Measurements from ENCODE around the gene BMP7. TPM values are rescaled to one million over a fixed set of nuclear protein-coding genes. Genes with fewer than 3 reads are reported as not detected.
"Not testable (repeated sequence)": the region's sequence is repeated elsewhere in the genome, so short reads cannot be mapped to it uniquely, and the experiment has no call there.

BMP7 gene
- total and polyA plus RNA-seq, 7 donors, result 0.03 TPM; not detected in 5

DNA sequence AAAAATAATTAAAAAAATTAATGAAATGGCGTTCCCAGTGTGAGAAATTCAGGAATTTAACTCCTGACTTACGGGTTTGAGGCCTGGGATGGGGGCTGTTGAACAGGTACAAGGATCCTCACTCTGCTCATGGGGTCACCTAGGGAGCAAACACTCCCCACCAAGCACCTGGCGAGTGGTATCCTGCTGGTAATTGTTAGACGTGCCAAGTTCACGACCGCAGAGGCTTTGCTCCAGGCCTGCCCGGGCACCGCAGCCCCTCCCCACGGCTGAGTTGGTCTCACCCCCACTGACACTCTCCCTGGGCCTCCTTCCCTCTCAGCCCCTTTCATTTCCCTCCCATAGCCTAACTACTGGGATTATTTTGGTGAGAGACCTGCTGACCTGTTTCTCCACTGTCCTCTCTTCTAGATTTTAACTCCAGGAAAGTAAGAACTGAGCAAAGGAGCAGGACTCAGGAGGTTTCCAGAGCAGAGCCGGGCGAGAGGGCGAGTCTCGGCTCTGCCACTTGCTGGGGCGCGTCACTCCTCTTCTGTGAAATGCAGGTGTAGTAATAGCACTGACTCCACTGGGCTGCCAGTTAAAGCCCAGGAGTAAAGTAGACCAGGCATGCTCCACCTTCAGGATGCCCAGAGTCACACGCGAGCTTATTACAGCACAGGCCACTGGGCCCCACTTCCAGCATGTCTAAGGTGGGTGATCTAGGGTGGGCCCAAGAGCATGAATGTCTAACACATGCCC is 22.8 kb downstream of the BMP7 start:
- Histone ChIP-seq H3K4me3 (no peak overlapping the region), H3K27me3 (ENCODE audit: insufficient read depth in 3 of 3, low read length in 2 of 3) (no peaks in the 10 kb centered on the region), H3K36me3 (ENCODE audit: insufficient read depth in 1 of 2, low read depth in 1 of 2) (no peaks in the 10 kb centered on the region), H3K27ac (no peak overlapping the region), H3K4me1 (no peaks in the 10 kb centered on the region), H3K9me3 (no peaks in the 10 kb centered on the region)
- TF ChIP-seq, protein P1, sequence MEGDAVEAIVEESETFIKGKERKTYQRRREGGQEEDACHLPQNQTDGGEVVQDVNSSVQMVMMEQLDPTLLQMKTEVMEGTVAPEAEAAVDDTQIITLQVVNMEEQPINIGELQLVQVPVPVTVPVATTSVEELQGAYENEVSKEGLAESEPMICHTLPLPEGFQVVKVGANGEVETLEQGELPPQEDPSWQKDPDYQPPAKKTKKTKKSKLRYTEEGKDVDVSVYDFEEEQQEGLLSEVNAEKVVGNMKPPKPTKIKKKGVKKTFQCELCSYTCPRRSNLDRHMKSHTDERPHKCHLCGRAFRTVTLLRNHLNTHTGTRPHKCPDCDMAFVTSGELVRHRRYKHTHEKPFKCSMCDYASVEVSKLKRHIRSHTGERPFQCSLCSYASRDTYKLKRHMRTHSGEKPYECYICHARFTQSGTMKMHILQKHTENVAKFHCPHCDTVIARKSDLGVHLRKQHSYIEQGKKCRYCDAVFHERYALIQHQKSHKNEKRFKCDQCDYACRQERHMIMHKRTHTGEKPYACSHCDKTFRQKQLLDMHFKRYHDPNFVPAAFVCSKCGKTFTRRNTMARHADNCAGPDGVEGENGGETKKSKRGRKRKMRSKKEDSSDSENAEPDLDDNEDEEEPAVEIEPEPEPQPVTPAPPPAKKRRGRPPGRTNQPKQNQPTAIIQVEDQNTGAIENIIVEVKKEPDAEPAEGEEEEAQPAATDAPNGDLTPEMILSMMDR (IDR thresholded peaks at IDR 0.05), result no peak
- no peak for ATAC-seq
- DNase-seq, result no peak
- 84 to 86% (median 86%) methylated on average over 17 of the region's 17 CpGs for WGBS, 3 donors
- intact Hi-C loops (cut with DNase I), result no loop called here

DNA sequence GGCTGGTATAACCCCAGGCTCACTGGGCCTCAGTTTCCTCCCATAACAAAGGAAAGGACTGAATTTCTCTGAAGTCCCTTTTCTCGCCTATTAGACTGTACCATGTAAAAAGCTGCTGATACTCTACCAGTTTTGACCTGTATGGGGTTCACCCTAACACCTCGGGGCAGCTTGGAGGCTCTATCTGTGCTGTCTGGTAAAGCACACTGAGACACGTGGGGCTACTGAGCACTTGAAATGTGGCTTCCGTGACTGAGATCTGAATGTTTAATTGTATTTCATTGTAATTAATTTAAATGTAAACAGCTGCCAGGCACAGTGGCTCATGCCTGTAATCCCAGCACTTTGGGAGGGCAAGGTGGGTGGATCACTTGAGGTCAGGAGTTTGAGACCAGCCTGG is 24.0 kb downstream of the BMP7 start:
- DNase-seq (no peak), ATAC-seq (no peak)
- TF ChIP-seq, protein P1 (IDR thresholded peaks at IDR 0.05), result no peak
- Histone ChIP-seq H3K27ac (no peak overlapping the region), H3K36me3 (ENCODE audit: insufficient read depth in 1 of 2, low read depth in 1 of 2) (no peaks in the 10 kb centered on the region), H3K9me3 (no peaks in the 10 kb centered on the region), H3K4me1 (no peaks in the 10 kb centered on the region), H3K27me3 (ENCODE audit: insufficient read depth in 3 of 3, low read length in 2 of 3) (no peaks in the 10 kb centered on the region), H3K4me3 (no peak overlapping the region)
- WGBS, 3 donors, result 85 to 92% (median 90%) methylated on average over 4 of the region's 4 CpGs
- intact Hi-C loops (cut with DNase I), result no loop called here

DNA sequence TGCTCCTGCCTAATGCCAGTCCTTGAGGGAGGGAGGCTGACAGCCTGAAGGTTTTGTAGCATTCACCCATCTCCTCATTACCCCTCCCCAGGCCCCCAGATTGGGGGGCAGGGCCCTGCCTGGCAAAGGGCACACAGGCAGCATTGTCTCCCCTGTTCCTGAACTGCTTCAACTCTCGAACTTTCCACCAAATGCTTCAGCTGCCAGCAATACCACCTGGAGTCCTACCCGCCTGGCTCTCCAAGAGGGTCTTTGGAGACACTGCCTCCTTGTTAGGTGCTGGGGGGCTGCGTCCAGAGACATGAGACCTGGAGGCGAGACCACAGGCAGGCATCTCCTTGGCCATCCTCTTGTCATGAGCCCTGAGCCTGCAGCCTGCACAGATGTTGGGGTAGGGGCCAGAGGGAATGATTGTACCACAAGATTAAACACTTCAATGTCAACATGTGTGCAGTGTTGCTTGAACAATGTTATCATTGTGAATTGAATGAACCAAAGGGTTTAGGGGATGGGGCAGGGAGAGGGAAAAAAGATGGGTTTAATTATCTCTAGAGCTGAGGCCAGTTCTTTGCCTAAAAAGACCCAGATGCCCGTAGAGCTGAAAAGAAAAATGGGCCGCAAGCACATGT is 25.0 kb downstream of the BMP7 start:
- no peak overlapping the region for H3K27ac ChIP-seq
- H3K36me3 ChIP-seq (ENCODE audit: insufficient read depth in 1 of 2, low read depth in 1 of 2), result no peaks in the 10 kb centered on the region
- H3K4me3 ChIP-seq, result no peak overlapping the region
- TF ChIP-seq, protein P1 (IDR thresholded peaks at IDR 0.05), result no peak
- intact Hi-C loops (cut with DNase I), result no loop called here
- DNase-seq, result no peak
- ATAC-seq, result no peak
- 62 to 79% (median 69%) methylated on average over 6 of the region's 6 CpGs for WGBS, 3 donors
- H3K27me3 ChIP-seq (ENCODE audit: insufficient read depth in 3 of 3, low read length in 2 of 3), result no peaks in the 10 kb centered on the region
- no peaks in the 10 kb centered on the region for H3K9me3 ChIP-seq
- H3K4me1 ChIP-seq, result no peaks in the 10 kb centered on the region

DNA sequence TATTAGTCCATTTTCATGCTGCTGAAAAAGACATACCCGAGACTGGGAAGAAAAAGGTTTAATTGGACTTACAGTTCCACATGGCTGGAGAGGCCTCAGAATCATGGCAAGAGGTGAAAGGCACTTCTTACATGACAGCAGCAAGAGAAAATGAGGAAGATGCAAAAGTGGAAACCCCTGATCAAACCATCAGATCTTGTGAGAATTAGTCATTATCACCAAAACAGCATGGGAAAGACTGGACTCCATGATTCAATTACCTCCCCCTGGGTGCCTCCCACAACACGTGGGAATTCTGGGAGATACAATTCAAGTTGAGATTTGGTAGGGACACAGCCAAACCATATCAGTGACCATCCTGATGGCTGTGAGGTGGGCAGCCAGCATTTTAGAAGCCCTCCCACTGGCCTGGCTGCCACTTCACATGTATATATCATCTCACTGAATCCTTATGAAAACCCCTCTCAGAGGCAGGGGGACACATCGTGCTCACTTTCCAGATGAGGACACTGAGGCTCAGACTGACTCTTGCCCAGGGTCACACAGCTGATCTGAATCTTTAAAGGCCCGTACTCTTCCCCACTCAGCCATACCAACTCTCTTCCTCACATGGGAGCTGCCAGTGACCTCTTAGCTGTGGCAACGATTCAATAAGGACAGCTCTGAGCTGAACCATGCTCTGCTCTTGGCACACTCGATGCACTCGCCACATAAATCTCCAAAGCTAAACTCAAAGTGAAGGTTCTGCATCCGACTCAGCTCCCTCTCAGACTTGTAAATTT is 25.7 kb downstream of the BMP7 start:
- Histone ChIP-seq H3K9me3 (no peaks in the 10 kb centered on the region), H3K4me3 (no peak overlapping the region), H3K27ac (no peak overlapping the region), H3K27me3 (ENCODE audit: insufficient read depth in 3 of 3, low read length in 2 of 3) (peaks cover 0 to 7% (median 0%) of the 10 kb centered on the region in 3 donors), H3K36me3 (ENCODE audit: insufficient read depth in 1 of 2, low read depth in 1 of 2) (no peaks in the 10 kb centered on the region), H3K4me1 (no peaks in the 10 kb centered on the region)
- intact Hi-C loops (cut with DNase I), result no loop called here
- 63 to 67% (median 65%) methylated on average over 8 of the region's 8 CpGs for WGBS, 3 donors
- DNase-seq (no peak), ATAC-seq (no peak)
- TF ChIP-seq, protein P1 (IDR thresholded peaks at IDR 0.05), result no peak

DNA sequence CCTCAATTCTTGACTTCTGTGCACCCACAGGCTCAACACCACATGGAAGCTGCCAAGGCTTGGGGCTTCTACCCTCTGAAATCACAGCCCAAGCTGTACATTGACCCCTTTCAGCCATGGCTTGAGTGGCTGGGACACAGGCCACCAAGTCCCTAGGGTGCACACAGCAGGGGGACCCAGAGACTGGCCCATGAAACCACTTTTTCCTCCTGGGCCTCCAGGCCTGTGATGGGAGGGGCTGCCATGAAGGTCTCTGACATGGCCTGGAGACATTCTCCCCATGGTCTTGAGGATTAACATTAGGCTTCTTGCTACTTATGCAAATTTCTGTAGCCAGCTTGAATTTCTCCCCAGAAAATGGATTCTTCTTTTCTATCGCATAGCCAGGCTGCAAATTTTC is 26.7 kb downstream of the BMP7 start:
- DNase-seq; intact Hi-C loops (cut with DNase I); H3K27ac ChIP-seq; H3K4me3 ChIP-seq; H3K9me3 ChIP-seq; ATAC-seq; H3K36me3 ChIP-seq (ENCODE audit: insufficient read depth in 1 of 2, low read depth in 1 of 2); H3K4me1 ChIP-seq; H3K27me3 ChIP-seq (ENCODE audit: insufficient read depth in 3 of 3, low read length in 2 of 3): not testable (repeated sequence)
- 97 to 100% (median 100%) methylated on average over 1 of the region's 1 CpG for WGBS, 3 donors

DNA sequence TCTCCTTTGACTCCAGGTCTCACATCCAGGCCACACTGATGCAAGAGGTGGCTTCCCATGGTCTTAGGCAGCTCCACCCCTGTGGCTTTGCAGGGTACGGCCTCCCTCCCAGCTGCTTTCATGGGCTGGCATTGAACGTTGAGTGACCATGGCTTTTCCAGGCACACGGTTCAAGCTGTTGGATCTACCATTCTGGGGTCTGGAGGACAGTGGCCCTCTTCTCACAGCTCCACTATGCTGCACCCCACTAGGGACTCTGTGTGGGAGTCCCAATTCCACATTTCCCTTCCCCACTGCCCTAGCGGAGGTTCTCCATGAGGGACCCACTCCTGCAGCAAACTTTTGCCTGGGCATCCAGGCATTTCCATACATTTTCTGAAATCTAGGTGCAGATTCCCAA is 27.1 kb downstream of the BMP7 start:
- H3K27me3 ChIP-seq (ENCODE audit: insufficient read depth in 3 of 3, low read length in 2 of 3); ATAC-seq; H3K36me3 ChIP-seq (ENCODE audit: insufficient read depth in 1 of 2, low read depth in 1 of 2); H3K4me3 ChIP-seq; DNase-seq; H3K9me3 ChIP-seq; intact Hi-C loops (cut with DNase I); H3K27ac ChIP-seq; H3K4me1 ChIP-seq: not testable (repeated sequence)
- 59 to 73% (median 68%) methylated on average over 4 of the region's 4 CpGs for WGBS, 3 donors
